Body of pancreas (tissue), 4 donors: ENCODE measurements around the gene ACSM2B.

Experiments
- CTCF ChIP-seq, 7 experiments: fragments of 450-650 bp in 4 of 7; fragments of 200-600 bp in 3 of 7; sonication (generic) in 3 of 7; IDR thresholded peaks; one replicate each; pipeline ENCODE4 v1.5.1; 2016 to 2019; ENCODE audit warnings: antibody characterized with exemption in 7 of 7
- POLR2A ChIP-seq, 3 donors: fragments of 450-650 bp; IDR thresholded peaks; one replicate each; pipeline ENCODE4 v1.6.1; 2016; ENCODE audit warnings: antibody characterized with exemption in 3 of 3, mild to moderate bottlenecking in 2 of 3

DNA sequence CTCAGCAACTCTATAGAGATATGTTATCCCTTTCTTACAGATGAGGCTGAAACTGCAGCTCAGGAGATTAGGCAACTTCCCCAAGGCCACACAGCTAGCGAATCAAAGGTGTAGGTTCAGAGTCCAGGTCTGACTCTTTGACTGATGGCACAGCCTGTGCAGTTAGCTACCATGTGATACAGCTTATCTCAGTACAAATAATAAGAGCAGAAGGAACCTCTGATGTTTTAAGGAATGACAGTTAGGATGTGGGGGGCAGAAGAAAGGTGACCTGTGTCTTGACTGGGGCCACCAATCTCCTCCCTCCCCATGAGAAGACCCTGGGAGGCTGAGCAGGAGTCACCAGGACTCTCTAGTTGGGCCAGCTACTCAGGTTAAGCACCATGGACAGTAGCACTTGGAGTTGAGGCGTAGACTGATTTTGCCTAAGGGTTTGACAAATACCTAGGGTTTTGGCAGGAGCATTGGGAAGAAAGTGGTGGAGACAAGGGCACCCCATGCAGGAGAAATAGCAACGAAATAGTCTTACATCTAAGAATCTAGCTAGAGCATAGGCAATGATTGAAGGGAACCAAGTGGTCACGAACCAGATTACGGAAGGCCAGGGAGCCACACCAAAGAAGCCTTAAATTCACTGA is 22.8 kb upstream of the ACSM2B start:
- TF ChIP-seq CTCF (IDR thresholded peaks at IDR 0.05), result no peak
- TF ChIP-seq POLR2A (IDR thresholded peaks at IDR 0.05), result no peak
